Peyer's patch (tissue), 4 donors: ENCODE results near the gene ALDH3A2. TPM values are rescaled to one million over a fixed set of nuclear protein-coding genes. Genes with fewer than 3 reads are reported as not detected.

Experiments used
- DNase-seq, 3 donors: peaks; one replicate each; pipeline ENCODE4 v3.0.0-alpha.2; 2017 to 2019
- H3K27ac ChIP-seq, 4 donors: fragments of 200-600 bp; sonication (generic); one replicate each; pipeline ENCODE4 v1.5.1; 2016 to 2019
- H3K27me3 ChIP-seq, 2 donors: fragments of 200-600 bp; sonication (generic); one replicate each; pipeline ENCODE4 v1.5.1; 2019
- H3K36me3 ChIP-seq, 3 donors: fragments of 200-600 bp; sonication (generic); one replicate each; pipeline ENCODE4 v1.5.1; 2016 to 2019
- H3K4me1 ChIP-seq, 4 donors: fragments of 200-600 bp; sonication (generic); one replicate each; pipeline ENCODE4 v1.5.1; 2016 to 2019
- H3K4me3 ChIP-seq, 4 donors: fragments of 200-600 bp; sonication (generic); 1 replicate in 3 of 4; 2 replicates in 1 of 4; pipeline ENCODE4 v1.5.1; 2016 to 2019; ENCODE audit warnings: mild to moderate bottlenecking in 1 of 4
- H3K9me3 ChIP-seq, 4 donors: fragments of 200-600 bp; sonication (generic); one replicate each; pipeline ENCODE4 v1.5.1; 2016 to 2019; ENCODE audit warnings: mild to moderate bottlenecking in 1 of 4
- POLR2A ChIP-seq, 2 donors: fragments of 450-650 bp; IDR thresholded peaks; one replicate each; pipeline ENCODE4 v1.5.1; 2017; ENCODE audit warnings: antibody characterized with exemption in 2 of 2, mild to moderate bottlenecking in 2 of 2, moderate library complexity in 2 of 2
- total RNA-seq, 4 donors: library from RNA; depleted of rRNA; stranded (reverse); fragments of >200 nt; gene quantifications; one replicate each; pipeline ENCODE4 v1.1.0, GENCODE V29; 2016
- TF ChIP-seq, protein P1 (sequence below), 6 experiments: fragments of 450-650 bp in 4 of 6; fragments of 200-600 bp in 2 of 6; sonication (generic) in 1 of 6; IDR thresholded peaks; one replicate each; pipeline ENCODE4 v1.5.1; 2017 to 2019; ENCODE audit warnings: antibody characterized with exemption in 6 of 6, mild to moderate bottlenecking in 3 of 6, moderate library complexity in 1 of 6

The ALDH3A2 gene
- 100 to 1,000 TPM; 171 to 330 (median 269) TPM for total RNA-seq

GRCh38 chr17:19648475-19649273 lies at the start of gene ALDH3A2:
TSS of gene ALDH3A2 (plus strand) at chr17:19648751. CDS start at chr17:19648972, 221 bp downstream.
- TF ChIP-seq, protein P1, sequence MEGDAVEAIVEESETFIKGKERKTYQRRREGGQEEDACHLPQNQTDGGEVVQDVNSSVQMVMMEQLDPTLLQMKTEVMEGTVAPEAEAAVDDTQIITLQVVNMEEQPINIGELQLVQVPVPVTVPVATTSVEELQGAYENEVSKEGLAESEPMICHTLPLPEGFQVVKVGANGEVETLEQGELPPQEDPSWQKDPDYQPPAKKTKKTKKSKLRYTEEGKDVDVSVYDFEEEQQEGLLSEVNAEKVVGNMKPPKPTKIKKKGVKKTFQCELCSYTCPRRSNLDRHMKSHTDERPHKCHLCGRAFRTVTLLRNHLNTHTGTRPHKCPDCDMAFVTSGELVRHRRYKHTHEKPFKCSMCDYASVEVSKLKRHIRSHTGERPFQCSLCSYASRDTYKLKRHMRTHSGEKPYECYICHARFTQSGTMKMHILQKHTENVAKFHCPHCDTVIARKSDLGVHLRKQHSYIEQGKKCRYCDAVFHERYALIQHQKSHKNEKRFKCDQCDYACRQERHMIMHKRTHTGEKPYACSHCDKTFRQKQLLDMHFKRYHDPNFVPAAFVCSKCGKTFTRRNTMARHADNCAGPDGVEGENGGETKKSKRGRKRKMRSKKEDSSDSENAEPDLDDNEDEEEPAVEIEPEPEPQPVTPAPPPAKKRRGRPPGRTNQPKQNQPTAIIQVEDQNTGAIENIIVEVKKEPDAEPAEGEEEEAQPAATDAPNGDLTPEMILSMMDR (IDR thresholded peaks at IDR 0.05) = peak in 1 of 6 experiments; percentile 3
- peak; percentile 79 to 91 for TF ChIP-seq POLR2A (IDR thresholded peaks at IDR 0.05)
- Histone ChIP-seq H3K27me3 (no peaks in the 10 kb centered on the region), H3K4me3 (peak within 1 kb of the TSS; percentile 57 to 75 (median 71)), H3K9me3 (no peaks in the 10 kb centered on the region), H3K4me1 (peaks cover 0 to 49% (median 2%) of the 10 kb centered on the region in 4 donors), H3K36me3 (peaks cover 0 to 8% (median 0%) of the 10 kb centered on the region in 3 donors), H3K27ac (peak within 1 kb of the TSS; percentile 85 to 95 (median 92))
- DNase-seq = peak; percentile 98 to 99 (median 98)

DNA sequence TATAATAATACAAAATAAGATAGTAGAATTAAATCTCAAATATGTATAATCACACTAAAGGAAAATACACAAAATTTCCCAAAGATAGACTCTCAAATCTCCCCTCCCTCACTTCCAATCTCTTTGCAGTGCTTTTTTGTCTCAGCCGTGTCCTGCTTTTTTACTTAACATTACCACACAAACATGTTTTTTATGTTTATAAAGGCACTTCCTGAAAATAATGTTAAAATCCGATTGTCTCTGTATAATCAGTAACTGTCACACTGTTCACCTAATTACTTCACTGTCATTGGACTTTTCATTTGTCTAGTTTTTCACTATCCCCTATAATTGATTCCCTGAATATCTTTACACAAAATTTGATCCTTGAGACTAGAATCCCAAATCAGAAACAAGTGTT lies 38.2 kb upstream of the ALDH3A2 start:
- Histone ChIP-seq H3K36me3 (no peaks in the 10 kb centered on the region), H3K4me3 (no peak overlapping the region), H3K27ac (no peak overlapping the region), H3K9me3 (no peaks in the 10 kb centered on the region), H3K27me3 (no peaks in the 10 kb centered on the region), H3K4me1 (no peaks in the 10 kb centered on the region)
- no peak for TF ChIP-seq POLR2A (IDR thresholded peaks at IDR 0.05)
- TF ChIP-seq, protein P1 (IDR thresholded peaks at IDR 0.05) = no peak
- DNase-seq = no peak

DNA sequence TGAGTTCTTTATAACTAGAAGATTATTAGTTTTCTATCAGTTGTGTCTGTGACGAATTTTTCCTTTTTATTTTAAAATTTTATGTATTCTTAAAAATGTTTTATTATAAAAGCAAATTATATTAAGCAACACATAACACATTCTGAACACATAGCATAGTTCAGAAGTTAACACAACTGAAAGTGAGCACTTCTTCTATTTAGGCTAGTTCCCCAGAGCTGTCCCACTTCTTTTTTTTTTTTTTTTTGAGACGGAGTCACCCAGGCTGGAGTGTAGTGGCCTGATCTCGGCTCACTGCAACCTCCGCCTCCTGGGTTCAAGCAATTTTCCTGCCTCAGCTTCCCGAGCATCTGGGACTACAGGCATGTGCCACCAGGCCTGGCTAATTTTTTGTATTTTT lies 37.7 kb upstream of the ALDH3A2 start:
- no peak overlapping the region for H3K4me3 ChIP-seq
- no peaks in the 10 kb centered on the region for H3K27me3 ChIP-seq
- H3K9me3 ChIP-seq = no peaks in the 10 kb centered on the region
- DNase-seq = no peak
- H3K27ac ChIP-seq = no peak overlapping the region
- no peaks in the 10 kb centered on the region for H3K36me3 ChIP-seq
- no peaks in the 10 kb centered on the region for H3K4me1 ChIP-seq
- TF ChIP-seq POLR2A (IDR thresholded peaks at IDR 0.05) = no peak
- TF ChIP-seq, protein P1 (IDR thresholded peaks at IDR 0.05) = no peak

DNA sequence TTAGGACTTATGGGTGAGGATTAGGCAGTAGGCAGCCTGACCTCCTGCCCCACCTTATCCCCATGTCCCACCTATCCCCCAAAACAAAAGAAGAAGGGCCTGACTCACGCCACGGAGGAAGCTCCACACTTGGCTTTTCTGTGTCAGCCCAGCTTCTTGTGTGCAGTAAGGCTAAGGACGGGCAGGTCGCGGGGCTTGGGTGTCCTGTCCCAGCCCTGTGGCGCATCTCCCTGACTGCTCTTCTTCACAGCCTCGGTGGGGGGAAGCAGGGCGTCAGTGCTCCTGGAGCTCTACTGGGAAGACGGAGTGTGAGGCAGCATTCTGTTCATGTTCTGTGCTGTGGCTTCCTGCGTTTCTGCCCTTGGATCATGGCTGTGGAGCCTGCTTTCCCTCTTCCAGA lies 34.6 kb upstream of the ALDH3A2 start:
- DNase-seq = no peak
- Histone ChIP-seq H3K9me3 (peaks cover 0 to under 1% (median 0%) of the 10 kb centered on the region in 4 donors), H3K4me3 (no peak overlapping the region), H3K27me3 (no peaks in the 10 kb centered on the region), H3K36me3 (no peaks in the 10 kb centered on the region), H3K4me1 (no peaks in the 10 kb centered on the region), H3K27ac (no peak overlapping the region)
- TF ChIP-seq, protein P1 (IDR thresholded peaks at IDR 0.05) = no peak
- no peak for TF ChIP-seq POLR2A (IDR thresholded peaks at IDR 0.05)

DNA sequence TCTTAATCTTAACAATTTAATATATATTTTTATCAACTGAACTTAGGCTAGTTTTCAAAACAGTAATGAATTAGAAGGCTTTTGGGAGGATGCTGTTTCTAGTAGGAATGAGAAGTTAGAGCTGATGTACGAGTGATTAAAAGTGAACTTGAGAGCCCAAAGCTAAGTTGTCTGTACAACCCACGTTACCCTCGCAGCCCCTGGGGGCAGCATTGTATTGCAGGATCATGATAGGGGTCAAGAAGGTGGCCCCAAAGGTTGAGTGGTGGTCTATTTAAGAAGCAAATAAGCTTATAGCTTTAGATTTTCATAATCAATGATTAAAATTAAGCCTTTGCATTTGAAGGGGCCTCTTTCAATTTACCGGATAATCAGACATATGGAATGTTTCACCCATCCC lies 33.7 kb upstream of the ALDH3A2 start:
- H3K27me3 ChIP-seq = no peaks in the 10 kb centered on the region
- DNase-seq = no peak
- H3K36me3 ChIP-seq = no peaks in the 10 kb centered on the region
- no peaks in the 10 kb centered on the region for H3K4me1 ChIP-seq
- no peak overlapping the region for H3K4me3 ChIP-seq
- no peak for TF ChIP-seq POLR2A (IDR thresholded peaks at IDR 0.05)
- TF ChIP-seq, protein P1 (IDR thresholded peaks at IDR 0.05) = no peak
- no peak overlapping the region for H3K27ac ChIP-seq
- peaks cover 0 to 10% (median 3%) of the 10 kb centered on the region in 4 donors for H3K9me3 ChIP-seq
